ENCODE results near the gene SNRPD3.
"Not testable (repeated sequence)": the region's sequence is repeated elsewhere in the genome, so short reads cannot be mapped to it uniquely, and the experiment has no call there.

- TF ChIP-seq CTCF (IDR thresholded peaks at IDR 0.05; ENCODE audit: low read depth, low read length, poor library complexity, severe bottlenecking); EZH2phosphoT487 (IDR thresholded peaks at IDR 0.05; ENCODE audit: borderline replicate concordance, low read length): not testable (repeated sequence)
Observed at GRCh38 chr22:24602847-24603769, 47.3 kb downstream of the SNRPD3 start, which contains the start of gene GGT1.

Data from DOHH2 (cell line).